SK-N-SH (cell line): Measurements from ENCODE around the gene GALNT18.

Source experiments
- CTCF ChIP-seq: fragments of 200-600 bp; sonication (generic); IDR thresholded peaks from 2 replicates; pipeline ENCODE4 v1.6.1; 2017; ENCODE audit warnings: antibody characterized with exemption, mild to moderate bottlenecking, moderate library complexity
- GABPA ChIP-seq: IDR thresholded peaks from 2 replicates; pipeline ENCODE4 v1.4.0; 2012; ENCODE audit warnings: low read depth, mild to moderate bottlenecking
- MAX ChIP-seq: IDR thresholded peaks from 2 replicates; pipeline ENCODE4 v1.4.0; 2012; ENCODE audit warnings: low read depth
- REST ChIP-seq: IDR thresholded peaks from 2 replicates; pipeline ENCODE4 v1.6.1; 2012; ENCODE audit warnings: mild to moderate bottlenecking, low read depth, low read length, moderate library complexity
- TAF1 ChIP-seq: IDR thresholded peaks from 2 replicates; pipeline ENCODE4 v1.6.1; 2012; ENCODE audit warnings: low read depth, mild to moderate bottlenecking, low read length, moderate library complexity, borderline replicate concordance
- USF1 ChIP-seq: IDR thresholded peaks from 2 replicates; pipeline ENCODE4 v1.4.0; 2012; ENCODE audit warnings: low read depth, borderline replicate concordance

- TF ChIP-seq CTCF (no peak), USF1 (no peak), MAX (no peak), TAF1 (no peak), GABPA (no peak), REST (no peak)
These were observed 200.3 kb downstream of the GALNT18 start for GRCh38 chr11:11421509-11421908.
